IMR-90 (cell line): Measurements from ENCODE around the gene CD1B.

Experiments used
- BHLHE40 ChIP-seq: fragments of 150-350 bp; IDR thresholded peaks from 2 replicates; pipeline ENCODE4 v1.6.1; 2016; ENCODE audit warnings: mild to moderate bottlenecking, low read depth, low read length
- CEBPB ChIP-seq: IDR thresholded peaks from 2 replicates; pipeline ENCODE4 v1.6.1; 2012; ENCODE audit warnings: low read depth, low read length, improper control_type of control experiment
- FOS ChIP-seq: fragments of 150-350 bp; IDR thresholded peaks from 2 replicates; pipeline ENCODE4 v1.6.1; 2016; ENCODE audit warnings: low read depth, low read length
- MXI1 ChIP-seq: IDR thresholded peaks from 2 replicates; pipeline ENCODE4 v1.6.1; 2012; ENCODE audit warnings: low read depth, mild to moderate bottlenecking, low read length, moderate library complexity, borderline replicate concordance
- NFE2L2 ChIP-seq: fragments of 150-350 bp; IDR thresholded peaks from 2 replicates; pipeline ENCODE4 v1.6.1; 2016; ENCODE audit warnings: low read depth, mild to moderate bottlenecking, low read length
- POLR2A ChIP-seq: IDR thresholded peaks from 2 replicates; pipeline ENCODE4 v1.6.1; 2012; ENCODE audit warnings: mild to moderate bottlenecking, low read depth, low read length
- RAD21 ChIP-seq: IDR thresholded peaks from 2 replicates; pipeline ENCODE4 v1.6.1; 2012; ENCODE audit warnings: low read length, improper control_type of control experiment
- RCOR1 ChIP-seq: IDR thresholded peaks from 2 replicates; pipeline ENCODE4 v1.6.1; 2012; ENCODE audit warnings: mild to moderate bottlenecking, low read length, improper control_type of control experiment; ENCODE audit not compliant: insufficient replicate concordance
- RFX5 ChIP-seq: IDR thresholded peaks from 2 replicates; pipeline ENCODE4 v1.8.0; 2012; ENCODE audit warnings: low read depth, mild to moderate bottlenecking, low read length, moderate library complexity
- SMC3 ChIP-seq: fragments of 150-350 bp; IDR thresholded peaks from 2 replicates; pipeline ENCODE4 v1.6.1; 2016; ENCODE audit warnings: low read depth, mild to moderate bottlenecking, antibody characterized with exemption, low read length, moderate library complexity
- TF ChIP-seq, protein P1 (sequence below): conservative IDR thresholded peaks from 2 replicates; pipeline ENCODE4 v1.5.1; 2012; ENCODE audit warnings: mild to moderate bottlenecking, low read depth, low read length, improper control_type of control experiment
- TF ChIP-seq, protein P2 (sequence below): fragments of 150-350 bp; IDR thresholded peaks from 2 replicates; pipeline ENCODE4 v1.6.1; 2017; ENCODE audit warnings: mild to moderate bottlenecking, antibody characterized with exemption, low read length, low read depth

DNA sequence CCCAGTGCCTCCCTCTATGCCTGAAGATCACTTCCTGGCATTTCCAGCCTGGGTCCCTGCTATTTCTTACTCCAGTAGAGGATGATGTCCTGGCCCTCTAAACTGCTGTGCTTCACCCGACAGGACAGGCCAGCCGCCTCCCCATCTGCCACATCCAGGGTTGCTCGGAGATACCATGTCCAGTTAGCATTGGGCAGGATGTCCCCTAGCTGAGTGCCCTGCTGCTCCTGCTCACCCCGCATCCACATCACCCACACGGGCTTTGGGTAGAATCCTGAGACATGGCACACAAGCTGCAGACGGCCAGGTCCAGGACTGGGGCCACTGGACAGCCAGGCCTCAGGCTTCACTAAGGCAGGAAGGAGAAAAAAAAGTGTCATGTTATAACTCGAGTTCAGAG lies 2.0 kb downstream of the CD1B start:
- TF ChIP-seq, protein P1, sequence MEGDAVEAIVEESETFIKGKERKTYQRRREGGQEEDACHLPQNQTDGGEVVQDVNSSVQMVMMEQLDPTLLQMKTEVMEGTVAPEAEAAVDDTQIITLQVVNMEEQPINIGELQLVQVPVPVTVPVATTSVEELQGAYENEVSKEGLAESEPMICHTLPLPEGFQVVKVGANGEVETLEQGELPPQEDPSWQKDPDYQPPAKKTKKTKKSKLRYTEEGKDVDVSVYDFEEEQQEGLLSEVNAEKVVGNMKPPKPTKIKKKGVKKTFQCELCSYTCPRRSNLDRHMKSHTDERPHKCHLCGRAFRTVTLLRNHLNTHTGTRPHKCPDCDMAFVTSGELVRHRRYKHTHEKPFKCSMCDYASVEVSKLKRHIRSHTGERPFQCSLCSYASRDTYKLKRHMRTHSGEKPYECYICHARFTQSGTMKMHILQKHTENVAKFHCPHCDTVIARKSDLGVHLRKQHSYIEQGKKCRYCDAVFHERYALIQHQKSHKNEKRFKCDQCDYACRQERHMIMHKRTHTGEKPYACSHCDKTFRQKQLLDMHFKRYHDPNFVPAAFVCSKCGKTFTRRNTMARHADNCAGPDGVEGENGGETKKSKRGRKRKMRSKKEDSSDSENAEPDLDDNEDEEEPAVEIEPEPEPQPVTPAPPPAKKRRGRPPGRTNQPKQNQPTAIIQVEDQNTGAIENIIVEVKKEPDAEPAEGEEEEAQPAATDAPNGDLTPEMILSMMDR, result no peak
- TF ChIP-seq POLR2A, result no peak
- no peak for TF ChIP-seq BHLHE40
- no peak for TF ChIP-seq FOS
- TF ChIP-seq, protein P2, sequence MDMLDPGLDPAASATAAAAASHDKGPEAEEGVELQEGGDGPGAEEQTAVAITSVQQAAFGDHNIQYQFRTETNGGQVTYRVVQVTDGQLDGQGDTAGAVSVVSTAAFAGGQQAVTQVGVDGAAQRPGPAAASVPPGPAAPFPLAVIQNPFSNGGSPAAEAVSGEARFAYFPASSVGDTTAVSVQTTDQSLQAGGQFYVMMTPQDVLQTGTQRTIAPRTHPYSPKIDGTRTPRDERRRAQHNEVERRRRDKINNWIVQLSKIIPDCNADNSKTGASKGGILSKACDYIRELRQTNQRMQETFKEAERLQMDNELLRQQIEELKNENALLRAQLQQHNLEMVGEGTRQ, result no peak
- no peak for TF ChIP-seq RCOR1
- TF ChIP-seq NFE2L2, result no peak
- no peak for TF ChIP-seq MXI1
- TF ChIP-seq RFX5, result no peak
- TF ChIP-seq SMC3, result no peak
- no peak for TF ChIP-seq RAD21
- no peak for TF ChIP-seq CEBPB
